SIG-M5 treated with dmso at 0.1 percent for 504 hours (cell line): Measurements from ENCODE around the gene CREG2.

Experiments
- DNase-seq: peaks from one replicate; lab custom pipeline; 2025; ENCODE audit not compliant: unreplicated experiment; lab: John Stamatoyannopoulos, UW

CREG2 gene, protein sequence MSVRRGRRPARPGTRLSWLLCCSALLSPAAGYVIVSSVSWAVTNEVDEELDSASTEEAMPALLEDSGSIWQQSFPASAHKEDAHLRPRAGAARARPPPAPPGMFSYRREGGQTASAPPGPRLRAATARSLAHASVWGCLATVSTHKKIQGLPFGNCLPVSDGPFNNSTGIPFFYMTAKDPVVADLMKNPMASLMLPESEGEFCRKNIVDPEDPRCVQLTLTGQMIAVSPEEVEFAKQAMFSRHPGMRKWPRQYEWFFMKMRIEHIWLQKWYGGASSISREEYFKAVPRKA

DNA sequence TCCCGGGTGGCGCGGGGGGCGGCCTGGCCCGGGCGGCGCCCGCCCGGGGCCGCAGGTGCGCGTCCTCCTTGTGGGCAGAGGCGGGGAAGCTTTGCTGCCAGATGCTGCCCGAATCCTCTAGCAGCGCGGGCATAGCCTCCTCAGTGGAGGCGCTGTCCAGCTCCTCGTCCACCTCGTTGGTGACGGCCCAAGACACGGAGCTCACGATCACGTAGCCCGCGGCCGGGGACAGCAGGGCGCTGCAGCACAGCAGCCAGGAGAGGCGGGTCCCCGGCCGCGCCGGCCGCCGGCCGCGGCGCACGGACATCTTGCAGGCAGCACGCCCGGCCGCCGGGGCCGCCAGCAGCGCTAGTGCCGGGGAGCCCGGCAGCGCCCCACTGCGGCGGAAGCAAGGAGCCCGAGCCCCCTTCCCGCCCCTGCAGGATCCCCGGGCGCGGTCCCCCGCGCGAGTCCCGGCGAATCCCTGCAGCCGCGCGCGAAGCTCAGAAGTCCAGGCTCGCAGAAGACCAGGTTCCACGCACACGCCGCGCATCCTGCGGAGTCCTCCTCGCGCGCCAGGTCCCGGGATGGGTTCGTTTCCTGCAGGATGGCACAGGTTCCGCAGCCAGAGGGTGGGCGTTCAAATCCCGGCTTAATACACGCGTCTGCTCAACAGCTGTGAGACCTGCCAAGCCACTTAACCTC lies at the start of gene CREG2:
Gene CREG2 (minus strand): TSS at position 353 of the 684 bp plus-strand sequence. CDS start 46 bp downstream, at position 307.
- DNase-seq = peak; percentile 48

DNA sequence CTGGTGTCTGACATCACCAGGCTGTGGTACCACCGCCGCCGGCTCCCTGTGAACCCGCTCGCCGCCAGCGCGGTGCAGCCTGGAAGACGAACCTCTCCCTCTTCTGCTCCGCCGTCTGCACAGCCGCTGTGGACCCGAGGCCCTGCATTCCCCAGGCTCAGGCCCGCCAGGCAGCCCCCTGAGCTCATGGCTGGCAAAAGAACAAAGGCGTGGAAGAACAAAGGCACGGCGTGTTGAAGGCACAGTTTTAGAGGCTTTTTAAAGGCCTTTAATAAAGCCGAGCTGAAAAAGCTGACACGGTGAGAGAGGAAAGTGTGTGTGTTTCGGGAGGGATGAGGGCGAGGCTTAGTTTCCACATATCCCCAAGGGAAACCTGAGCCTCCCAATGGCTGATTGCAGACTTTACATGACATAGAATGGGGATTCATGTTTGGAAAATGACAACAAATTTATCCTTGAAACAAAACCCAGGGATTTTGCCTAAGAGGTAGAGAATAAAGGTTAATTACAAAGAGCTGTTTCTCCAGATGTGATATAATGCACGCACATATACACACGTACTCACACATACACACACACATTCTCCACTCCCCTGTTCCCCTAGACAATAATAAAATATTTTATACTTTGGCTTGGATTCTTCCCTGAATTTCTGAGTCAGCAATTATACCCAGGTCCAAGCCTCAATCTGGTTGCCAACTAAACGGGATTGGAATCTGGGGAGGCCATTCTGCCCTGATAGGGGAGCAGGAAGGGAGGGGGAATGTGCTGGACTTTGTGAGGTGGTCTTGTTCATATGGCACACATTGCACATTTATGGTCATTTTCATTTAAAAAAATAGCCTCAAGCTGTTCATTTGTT lies 47.9 kb upstream of the CREG2 start:
- no peak for DNase-seq

DNA sequence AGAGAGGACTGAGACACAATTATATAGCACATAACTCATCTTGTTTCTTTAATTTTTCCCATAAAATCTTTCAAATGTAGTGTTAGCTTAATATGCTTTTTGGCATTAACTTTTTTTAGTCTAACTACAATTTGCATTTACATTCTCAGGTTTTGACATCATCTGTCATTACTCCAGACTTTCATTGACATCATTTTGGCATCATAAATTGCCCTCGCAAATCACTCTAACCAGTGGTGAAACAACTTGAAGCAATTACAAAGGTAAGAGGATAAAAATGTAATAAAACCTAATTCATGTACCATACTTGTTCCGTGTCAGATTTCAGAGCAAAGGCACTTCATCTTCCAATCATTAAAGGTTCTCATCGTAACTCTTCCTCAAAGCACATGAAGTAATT lies 46.2 kb upstream of the CREG2 start:
- DNase-seq = no peak

DNA sequence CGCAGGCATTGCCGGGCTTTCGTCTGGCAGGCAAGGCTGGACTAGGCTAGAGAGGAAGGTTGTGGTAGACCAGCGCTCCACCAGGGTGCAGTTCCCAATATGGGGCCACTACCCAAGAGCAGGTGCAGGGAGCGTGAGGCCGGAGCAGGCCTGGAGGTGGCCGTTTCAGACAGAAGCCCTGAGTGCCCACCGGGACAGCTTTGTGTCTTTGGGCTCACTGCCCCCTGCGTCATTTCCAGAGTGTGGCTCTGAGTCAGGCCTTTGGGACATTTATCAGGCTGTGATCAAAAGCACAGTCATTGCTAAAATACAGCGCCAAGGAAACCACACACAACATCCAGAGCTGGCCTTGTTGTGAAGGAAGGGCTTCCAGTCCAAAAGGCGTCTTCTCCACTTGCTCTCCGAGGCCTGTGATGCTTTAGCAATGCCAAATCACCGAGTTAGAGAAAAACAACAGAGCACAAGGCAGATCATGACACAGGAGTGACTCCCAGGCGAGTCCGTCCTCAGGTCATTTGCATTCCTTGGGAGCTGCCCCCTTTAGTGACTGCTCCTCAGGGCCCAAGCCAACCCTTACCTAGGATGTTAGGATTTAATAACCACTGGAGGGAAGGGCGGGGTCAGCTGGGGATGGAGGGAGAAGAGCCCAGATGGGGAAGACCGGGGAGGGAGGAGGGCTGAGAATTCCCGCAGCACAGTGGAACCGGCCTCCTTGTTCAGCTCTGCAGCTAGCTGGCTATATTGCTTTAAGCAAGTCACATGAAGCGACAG lies 45.3 kb upstream of the CREG2 start:
- no peak for DNase-seq

DNA sequence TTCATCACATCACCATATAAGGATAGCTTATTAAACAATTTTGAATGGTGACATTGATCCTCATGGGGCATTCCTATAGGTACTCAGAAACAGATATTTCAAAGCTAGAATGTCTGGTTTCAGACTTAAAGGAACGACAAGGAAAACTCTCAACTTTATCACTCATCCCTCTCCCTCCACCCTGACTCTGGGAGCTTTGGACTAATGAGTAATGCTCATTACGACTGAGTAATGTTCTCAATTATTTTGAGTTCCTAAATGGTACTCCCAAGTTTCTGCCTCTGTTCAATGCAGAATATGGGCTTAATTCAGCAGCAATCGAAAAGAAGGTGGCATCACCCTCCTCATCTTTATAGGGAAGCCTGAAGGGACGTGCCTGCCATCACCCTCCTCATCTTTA lies 44.2 kb upstream of the CREG2 start:
- DNase-seq = no peak

DNA sequence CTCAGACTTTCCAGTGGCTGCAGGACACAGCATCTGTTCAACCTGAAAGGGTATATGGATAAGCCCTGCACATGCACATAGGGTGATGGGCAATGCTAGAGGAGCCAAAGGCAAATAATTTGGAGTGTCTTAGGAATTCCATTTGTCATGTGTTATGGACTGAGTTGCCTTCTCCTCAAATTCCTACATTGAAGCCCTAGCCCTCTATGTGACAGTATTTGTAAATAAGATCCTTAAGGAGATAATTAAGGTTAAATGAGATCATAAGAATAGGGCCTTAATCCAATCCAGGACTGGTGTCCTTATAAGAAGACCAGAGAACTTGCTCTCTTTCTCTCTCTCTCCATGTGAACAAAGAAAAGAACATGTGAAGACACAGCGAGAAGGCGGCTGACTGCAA lies 42.9 kb upstream of the CREG2 start:
- DNase-seq = no peak

DNA sequence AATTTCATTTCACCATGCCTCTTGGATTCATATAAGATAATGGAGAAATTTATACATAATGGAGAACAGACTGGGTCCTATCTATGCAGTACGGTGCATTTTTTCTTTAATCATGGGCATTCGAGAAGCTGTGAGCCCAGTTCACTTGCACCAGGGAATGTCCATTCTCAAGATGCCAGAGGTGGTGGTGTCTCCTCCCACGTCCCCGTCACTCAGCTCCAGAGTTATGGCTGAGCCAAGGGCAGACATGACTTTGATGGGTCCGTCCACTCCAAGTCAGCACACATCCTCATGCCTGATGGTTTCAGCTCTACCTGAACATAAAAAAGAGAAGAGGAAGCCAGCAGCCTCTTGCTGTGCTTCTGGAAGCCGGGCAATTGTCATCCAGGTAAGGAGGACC lies 42.1 kb upstream of the CREG2 start:
- DNase-seq = no peak

DNA sequence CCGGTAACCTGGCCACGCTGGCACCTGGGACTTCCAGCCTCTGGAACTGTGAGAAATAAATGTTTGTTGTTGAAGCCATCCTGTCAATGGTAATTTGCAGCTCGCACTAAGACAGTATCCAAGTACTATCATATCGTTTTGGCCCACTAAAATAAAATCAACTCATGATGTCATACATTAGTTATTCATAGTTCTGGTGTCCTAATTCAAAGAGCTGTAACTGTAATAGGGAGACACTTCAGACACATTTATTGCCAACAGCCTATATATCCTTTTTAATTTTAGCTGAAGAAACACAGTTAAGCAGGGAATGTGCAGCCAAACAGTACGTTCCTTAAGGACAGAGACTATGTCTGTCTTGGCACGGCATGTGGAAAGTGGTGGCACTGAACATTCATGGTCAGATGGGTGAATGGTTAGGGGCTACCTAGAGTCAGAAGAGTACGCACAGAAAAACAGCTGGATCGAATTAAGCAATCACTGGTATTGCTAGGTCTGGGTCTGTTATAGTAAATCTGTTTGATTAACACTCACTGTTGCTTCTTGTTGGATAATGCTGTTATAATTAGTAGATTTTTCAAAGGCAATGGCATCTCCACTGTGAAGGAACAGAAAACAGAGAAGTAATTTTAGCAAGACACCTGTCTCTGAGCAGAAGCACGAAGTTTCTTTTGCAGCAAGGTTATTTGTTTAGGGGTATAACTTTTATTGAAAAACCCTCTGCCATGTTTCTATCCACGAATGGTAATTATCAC lies 41.3 kb upstream of the CREG2 start:
- DNase-seq = no peak

DNA sequence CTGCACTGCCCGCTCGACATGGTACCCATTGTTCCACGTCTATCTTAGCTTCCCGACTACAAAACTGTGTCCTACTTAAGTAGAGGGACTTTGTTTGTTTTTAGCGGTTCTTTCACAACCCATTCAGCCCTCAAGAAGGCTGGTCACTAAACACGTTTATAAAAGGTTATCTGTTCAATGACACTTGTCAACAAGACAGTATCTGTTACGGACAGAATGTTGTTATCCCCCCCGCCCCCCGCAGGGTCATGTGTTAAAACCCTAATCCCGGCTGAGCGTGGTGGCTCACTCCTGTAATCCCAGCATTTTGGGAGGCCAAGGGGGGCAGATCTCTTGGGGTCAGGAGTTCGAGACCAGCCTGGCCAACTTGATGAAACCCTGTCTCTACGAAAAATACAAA lies 40.4 kb upstream of the CREG2 start:
- DNase-seq = no peak

DNA sequence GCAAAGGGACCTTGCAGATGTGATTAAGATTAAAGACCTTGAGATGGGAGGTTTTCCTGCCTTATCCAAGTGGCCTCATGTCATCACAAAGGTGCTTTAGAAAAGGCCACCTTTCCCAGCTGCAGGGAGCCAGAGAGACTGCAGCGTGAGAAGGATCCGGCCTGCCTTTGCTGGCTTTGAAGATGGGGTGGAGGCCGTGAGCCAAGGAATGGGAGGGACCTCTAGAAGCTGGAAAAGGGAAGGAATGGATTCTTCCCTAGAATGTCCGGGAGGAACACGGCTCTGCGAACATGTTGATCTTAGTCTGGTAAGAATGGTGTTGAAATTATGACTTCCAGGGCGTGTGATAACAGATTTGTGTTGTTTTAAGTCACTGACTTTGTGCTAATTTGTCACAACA lies 39.9 kb upstream of the CREG2 start:
- no peak for DNase-seq

DNA sequence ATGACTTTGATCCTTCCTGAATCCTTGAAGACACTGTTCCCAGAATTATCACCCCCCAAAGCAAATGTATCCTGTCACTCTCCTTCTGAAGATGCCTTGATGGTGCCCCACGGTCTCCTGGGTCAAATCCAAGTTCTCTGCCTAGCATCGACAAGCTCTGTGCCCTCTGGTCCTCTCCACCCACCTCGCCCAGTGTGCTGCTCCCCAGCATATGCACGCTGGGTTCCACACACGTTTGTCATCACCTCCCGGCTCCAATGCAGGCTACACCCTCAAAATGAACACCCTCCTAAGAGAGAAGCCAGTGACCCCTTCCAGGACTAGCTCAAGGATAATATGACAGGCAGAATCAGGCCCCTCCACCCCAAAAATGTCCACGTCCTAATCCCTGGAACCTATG lies 39.5 kb upstream of the CREG2 start:
- DNase-seq = no peak

DNA sequence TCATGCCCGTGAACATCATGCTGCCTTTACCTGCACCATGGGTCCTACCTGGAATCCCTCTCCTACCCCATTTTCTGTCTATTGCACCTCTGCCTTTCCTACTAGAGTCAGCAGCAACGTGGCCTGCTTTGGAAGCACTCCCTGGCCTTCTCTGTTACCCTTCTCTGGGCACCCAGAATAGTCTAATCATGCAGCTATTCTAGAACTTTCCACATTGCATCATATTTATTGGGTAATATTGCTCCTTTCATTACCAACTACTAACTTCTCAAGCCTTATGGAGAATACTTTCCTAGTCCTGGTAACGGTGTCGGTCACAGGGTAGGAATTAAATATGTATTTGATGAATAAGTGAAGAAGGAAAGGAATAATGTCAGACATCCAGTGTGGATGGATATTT lies 33.3 kb upstream of the CREG2 start:
- DNase-seq = no peak

DNA sequence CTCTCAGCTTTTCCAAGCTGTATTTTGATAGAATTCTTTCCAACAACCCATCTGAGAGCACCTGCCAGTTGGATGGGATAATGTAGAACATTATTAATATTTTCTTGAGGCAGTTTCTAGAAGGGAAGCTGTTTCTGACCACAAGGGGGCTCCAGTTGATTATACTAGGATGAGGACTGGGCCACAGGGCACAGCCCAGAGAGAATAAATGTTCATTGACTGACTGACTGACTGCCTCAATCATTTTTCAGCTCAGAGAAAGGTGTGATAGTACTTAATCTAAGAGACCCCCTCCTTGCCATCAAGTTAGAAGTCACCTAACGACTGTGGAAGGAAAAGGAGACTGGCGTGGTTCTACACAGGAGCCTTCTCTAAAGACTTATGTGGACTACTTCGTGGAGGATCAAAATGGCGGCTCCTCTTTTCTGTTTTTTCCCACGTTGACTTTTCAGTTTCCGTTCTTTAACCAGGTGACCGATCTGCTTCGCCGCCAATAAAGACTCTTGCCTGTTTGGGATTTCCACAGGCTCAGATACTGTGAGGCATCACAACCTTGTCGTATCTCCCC lies 31.9 kb upstream of the CREG2 start:
- peak; percentile 71 for DNase-seq

DNA sequence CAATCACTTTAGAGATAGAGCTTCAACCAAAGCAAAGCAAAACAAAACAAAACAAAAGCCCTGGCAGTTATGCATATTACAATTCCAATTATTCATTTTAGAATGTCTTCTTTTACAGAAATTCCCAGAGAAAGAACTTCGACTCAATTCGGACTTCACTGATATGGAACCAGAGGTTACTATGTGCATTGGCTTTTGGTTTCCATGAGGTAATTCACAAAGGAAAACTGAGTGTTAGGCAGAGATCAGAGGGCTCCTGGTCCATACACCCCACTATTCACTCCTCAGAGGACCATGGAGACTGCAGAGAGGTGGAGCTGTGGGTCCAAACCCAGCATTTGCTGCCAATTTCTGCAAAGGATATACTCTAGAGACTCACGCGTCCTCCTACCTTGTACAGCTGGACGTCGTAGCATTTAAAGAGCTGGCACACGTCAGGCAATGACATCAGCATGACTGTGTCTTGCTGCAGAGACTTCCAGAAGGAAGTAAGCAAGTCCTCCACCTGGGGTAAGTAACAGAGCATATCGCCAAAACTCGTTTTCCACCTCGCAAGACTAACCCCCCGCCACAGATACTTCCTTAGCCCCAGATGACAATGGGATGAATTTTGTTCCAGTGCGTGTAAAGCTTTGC lies 31.3 kb upstream of the CREG2 start:
- no peak for DNase-seq

DNA sequence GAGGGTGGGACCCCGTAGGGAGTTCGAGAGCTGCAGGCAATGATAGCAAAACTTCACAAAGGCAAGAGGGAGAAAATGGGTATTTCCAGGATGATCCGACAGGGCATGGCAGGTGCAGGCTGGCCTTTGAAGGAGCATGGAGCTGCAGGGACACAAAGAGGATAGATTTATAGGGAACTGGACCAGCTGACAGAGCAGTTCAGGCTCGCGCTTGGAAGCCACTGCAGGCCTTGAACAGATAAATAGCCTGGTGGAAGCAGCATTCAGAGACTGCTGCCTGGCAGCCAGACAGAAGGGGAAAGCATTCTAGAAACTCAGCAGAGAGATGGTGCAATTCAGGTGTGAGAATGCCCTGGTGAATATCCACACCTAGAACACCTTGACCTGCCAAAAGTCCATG lies 29.3 kb upstream of the CREG2 start:
- DNase-seq = no peak

DNA sequence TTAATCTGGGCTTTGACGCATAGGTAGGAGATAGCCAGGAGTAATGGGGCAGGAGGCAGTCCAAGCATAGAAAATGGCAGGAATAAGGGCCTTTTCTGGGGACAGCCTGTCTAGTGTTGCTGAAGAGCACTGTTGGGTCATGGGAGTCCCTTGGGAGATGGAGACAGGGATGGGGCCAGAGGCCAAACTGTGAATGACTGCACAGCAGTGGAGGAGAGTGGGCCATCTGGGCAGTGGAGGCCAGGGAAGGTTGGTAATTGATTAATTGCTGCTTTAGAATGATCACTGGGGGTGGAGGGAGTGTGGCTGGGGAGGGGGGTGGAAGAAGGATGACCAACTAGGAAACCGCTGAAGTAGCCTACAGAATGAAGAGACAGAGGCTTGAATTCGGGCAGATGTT lies 28.6 kb upstream of the CREG2 start:
- no peak for DNase-seq

DNA sequence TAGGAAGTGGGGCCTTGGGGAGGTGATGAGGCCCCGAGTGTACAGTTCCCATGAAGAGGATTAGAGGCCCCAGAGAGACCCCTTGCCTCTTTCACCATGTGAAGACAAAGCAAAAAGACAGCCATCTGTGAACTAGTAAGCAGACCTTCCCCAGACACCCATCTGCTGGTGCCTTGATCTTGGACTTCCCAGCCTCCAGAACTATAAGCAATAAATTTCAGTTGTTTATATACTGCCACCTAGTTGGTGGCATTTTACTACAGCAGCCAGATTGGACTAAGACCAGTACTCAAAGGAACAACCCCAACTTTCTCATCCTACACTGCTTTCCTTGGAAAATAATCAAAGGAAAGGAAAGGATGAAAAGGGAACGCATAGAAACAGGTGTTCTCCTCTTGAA lies 27.9 kb upstream of the CREG2 start:
- no peak for DNase-seq

DNA sequence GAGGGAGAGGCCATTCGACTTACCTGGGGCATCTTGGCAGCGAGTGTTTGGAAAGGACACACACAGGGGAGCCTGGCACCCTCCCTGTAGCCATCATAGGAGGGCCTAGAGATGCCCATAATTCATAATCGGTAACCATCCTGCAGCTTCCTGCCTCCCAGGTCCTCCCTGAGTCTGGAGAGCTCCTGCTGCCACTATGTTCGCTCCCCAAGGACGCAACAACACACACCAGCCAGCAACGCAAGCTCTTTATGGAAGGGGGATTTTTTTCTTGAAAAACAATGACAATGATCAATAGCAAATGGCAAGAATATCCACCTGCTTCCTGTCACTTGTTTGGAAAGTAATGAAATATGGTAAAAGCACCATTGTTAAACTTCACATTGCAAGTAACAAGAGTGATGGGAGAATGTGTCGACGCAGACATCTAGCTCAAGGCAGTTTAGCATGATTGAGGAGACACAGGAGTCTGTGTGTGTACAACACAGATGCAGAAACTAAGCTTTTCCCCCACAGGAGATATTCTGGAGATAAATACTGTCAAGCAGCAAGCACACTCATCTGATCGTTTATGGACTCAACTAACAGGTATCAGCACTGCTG lies 24.9 kb upstream of the CREG2 start:
- DNase-seq = no peak

DNA sequence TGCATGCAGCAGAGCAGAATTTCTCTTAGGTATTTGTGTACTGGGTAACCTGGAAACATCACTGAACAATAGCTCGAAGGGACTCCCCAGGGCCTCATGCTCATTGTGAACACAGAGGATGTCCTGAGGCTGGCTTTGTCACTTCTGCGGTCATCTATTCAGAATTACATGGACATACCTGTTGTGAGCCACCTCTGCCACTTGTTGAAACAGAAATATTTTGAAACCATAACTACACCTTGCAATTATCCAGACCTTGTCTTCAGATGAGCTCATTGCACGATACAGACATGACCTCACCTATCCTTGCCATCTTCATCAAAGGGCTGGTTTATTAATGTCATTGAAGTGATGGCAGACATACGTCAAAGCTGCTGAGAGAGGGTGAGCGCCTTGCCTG lies 23.4 kb upstream of the CREG2 start:
- peak; percentile 59 for DNase-seq
